ENCODE measurements around the gene FAM156B.
"Not testable (repeated sequence)": the region's sequence is repeated elsewhere in the genome, so short reads cannot be mapped to it uniquely, and the experiment has no call there.

DNA sequence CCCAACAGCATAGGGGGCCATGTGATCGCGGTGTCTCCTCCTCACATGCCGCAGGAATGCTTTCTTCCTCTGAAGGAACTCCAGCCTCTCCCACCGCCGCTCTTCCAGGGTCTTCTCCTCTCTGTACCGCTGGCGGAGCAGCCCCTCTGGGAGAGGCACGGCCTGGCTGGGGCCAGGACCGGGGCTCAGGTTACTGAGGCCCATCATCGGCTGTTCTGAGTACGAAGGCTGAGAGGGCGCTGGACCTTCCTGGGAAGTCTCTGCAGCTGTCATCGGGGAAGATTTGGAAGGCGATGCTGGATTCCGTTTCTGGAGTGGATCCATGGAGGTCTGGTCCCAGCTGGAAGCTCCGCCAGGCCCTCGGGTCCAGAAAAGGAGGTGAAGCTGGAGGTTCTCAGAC, 51.1 kb downstream of the FAM156B start:
- TF ChIP-seq POLR2A (IDR thresholded peaks at IDR 0.05): not testable (repeated sequence)
- TF ChIP-seq, protein P1, sequence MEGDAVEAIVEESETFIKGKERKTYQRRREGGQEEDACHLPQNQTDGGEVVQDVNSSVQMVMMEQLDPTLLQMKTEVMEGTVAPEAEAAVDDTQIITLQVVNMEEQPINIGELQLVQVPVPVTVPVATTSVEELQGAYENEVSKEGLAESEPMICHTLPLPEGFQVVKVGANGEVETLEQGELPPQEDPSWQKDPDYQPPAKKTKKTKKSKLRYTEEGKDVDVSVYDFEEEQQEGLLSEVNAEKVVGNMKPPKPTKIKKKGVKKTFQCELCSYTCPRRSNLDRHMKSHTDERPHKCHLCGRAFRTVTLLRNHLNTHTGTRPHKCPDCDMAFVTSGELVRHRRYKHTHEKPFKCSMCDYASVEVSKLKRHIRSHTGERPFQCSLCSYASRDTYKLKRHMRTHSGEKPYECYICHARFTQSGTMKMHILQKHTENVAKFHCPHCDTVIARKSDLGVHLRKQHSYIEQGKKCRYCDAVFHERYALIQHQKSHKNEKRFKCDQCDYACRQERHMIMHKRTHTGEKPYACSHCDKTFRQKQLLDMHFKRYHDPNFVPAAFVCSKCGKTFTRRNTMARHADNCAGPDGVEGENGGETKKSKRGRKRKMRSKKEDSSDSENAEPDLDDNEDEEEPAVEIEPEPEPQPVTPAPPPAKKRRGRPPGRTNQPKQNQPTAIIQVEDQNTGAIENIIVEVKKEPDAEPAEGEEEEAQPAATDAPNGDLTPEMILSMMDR (IDR thresholded peaks at IDR 0.05): not testable (repeated sequence)

All from body of pancreas (tissue), 4 donors.